HG03469 (cell line): ENCODE measurements around the gene UGT1A3.

Experiments
- ATAC-seq: cut with Tn5 transposase; IDR thresholded peaks from one replicate; pipeline ENCODE4 v1.9.1; 2021; ENCODE audit warnings: mild to moderate bottlenecking, moderate library complexity, moderate number of reproducible peaks; ENCODE audit not compliant: unreplicated experiment

Gene UGT1A3

GRCh38 chr2:233793465-233794127, 64.8 kb downstream of the UGT1A3 start:
- no peak for ATAC-seq

- no peak for ATAC-seq
These were observed 65.4 kb downstream of the UGT1A3 start for GRCh38 chr2:233794128-233794658.

- no peak for ATAC-seq
These were observed 66.9 kb downstream of the UGT1A3 start for GRCh38 chr2:233795735-233796171.

GRCh38 chr2:233796254-233796653, 67.4 kb downstream of the UGT1A3 start:
- ATAC-seq, result no peak

GRCh38 chr2:233798335-233799086, 69.7 kb downstream of the UGT1A3 start:
- no peak for ATAC-seq

GRCh38 chr2:233799087-233799665, 70.3 kb downstream of the UGT1A3 start:
- no peak for ATAC-seq

- ATAC-seq, result no peak
These were observed 70.9 kb downstream of the UGT1A3 start for GRCh38 chr2:233799716-233800115.

- ATAC-seq, result no peak
These were observed 71.4 kb downstream of the UGT1A3 start for GRCh38 chr2:233800208-233800607.

GRCh38 chr2:233801357-233802131, 72.7 kb downstream of the UGT1A3 start:
- ATAC-seq, result no peak

- no peak for ATAC-seq
These were observed 73.4 kb downstream of the UGT1A3 start for GRCh38 chr2:233802132-233802815.

- no peak for ATAC-seq
These were observed 74.6 kb downstream of the UGT1A3 start for GRCh38 chr2:233803292-233803911.

GRCh38 chr2:233803994-233804393, 75.2 kb downstream of the UGT1A3 start:
- no peak for ATAC-seq

GRCh38 chr2:233807215-233807865, 78.5 kb downstream of the UGT1A3 start:
- ATAC-seq, result no peak

GRCh38 chr2:233807966-233808935, 79.4 kb downstream of the UGT1A3 start:
- ATAC-seq, result no peak

GRCh38 chr2:233810385-233810784, 81.5 kb downstream of the UGT1A3 start:
- no peak for ATAC-seq

- no peak for ATAC-seq
These were observed 82.2 kb downstream of the UGT1A3 start for GRCh38 chr2:233811087-233811486.

- ATAC-seq, result no peak
These were observed 82.9 kb downstream of the UGT1A3 start for GRCh38 chr2:233811732-233812131.
